PC-9 (cell line): ENCODE results near the gene G6PD. TPM values are rescaled to one million over a fixed set of nuclear protein-coding genes. Genes with fewer than 3 reads are reported as not detected.

ENCODE experiments used
- Bru-seq: library from RNA; stranded (reverse); fragments of 400-500 nt; gene quantifications from one replicate; lab custom pipeline; 2021; lab: Mats Ljungman, UMichigan
- BruChase-seq, 2 experiments: library from RNA; stranded (reverse); fragments of 400-500 nt; gene quantifications; one replicate each; lab custom pipeline; 2021; lab: Mats Ljungman, UMichigan
- BruUV-seq: library from RNA; stranded (reverse); fragments of 400-500 nt; replicated peaks from 2 replicates; lab custom pipeline; 2021; lab: Mats Ljungman, UMichigan
- CTCF ChIA-PET: fragments of 300-600 bp; sonication (Branson Sonifier 250); formaldehyde crosslinking; loops from one replicate; lab custom pipeline; 2022; ENCODE audit warnings: antibody characterized with exemption; lab: Charles Lee
- POLR2A ChIA-PET: fragments of 300-600 bp; sonication (Branson Sonifier 250); formaldehyde crosslinking; loops from one replicate; lab custom pipeline; 2022; ENCODE audit warnings: antibody characterized with exemption; ENCODE audit not compliant: unreplicated experiment; lab: Charles Lee
- DNase-seq, 2 experiments: peaks; one replicate each; pipeline versions ENCODE4 v3.0.0 to v3.0.0-alpha.2; 2015 to 2022; ENCODE audit warnings: mixed read lengths in 1 of 2
- H2AFZ ChIP-seq: fragments of 200-600 bp; sonication (generic); 2 replicates; pipeline ENCODE4 v1.8.1; 2017; ENCODE audit warnings: antibody characterized with exemption
- H3F3A ChIP-seq: fragments of 200-600 bp; sonication (generic); 2 replicates; pipeline ENCODE4 v1.8.1; 2017; ENCODE audit warnings: antibody characterized with exemption, mild to moderate bottlenecking, low read depth; ENCODE audit not compliant: insufficient read depth
- H3K27ac ChIP-seq: fragments of 200-600 bp; sonication (generic); 2 replicates; pipeline ENCODE4 v1.6.1; 2016; ENCODE audit warnings: mixed run types
- H3K27me3 ChIP-seq: fragments of 200-600 bp; sonication (generic); 2 replicates; pipeline ENCODE4 v1.6.1; 2016; ENCODE audit warnings: low read depth, mixed run types; ENCODE audit not compliant: insufficient read depth
- H3K36me3 ChIP-seq: fragments of 200-600 bp; sonication (generic); 2 replicates; pipeline ENCODE4 v1.6.1; 2016; ENCODE audit warnings: low read depth, mixed run types
- H3K4me1 ChIP-seq: fragments of 200-600 bp; sonication (generic); replicated peaks from 2 replicates; pipeline ENCODE4 v1.6.1; 2016; ENCODE audit warnings: mixed run types; ENCODE audit not compliant: insufficient read depth
- H3K4me2 ChIP-seq: fragments of 200-600 bp; sonication (generic); 2 replicates; pipeline ENCODE4 v1.6.1; 2017; ENCODE audit warnings: mixed run types
- H3K4me3 ChIP-seq: fragments of 200-600 bp; sonication (generic); 2 replicates; pipeline ENCODE4 v1.6.1; 2016; ENCODE audit warnings: mixed run types
- H3K79me2 ChIP-seq: fragments of 200-600 bp; sonication (generic); 2 replicates; pipeline ENCODE4 v1.6.1; 2017; ENCODE audit warnings: low read depth, mixed run types
- H3K9me2 ChIP-seq: fragments of 200-600 bp; sonication (generic); 2 replicates; pipeline ENCODE4 v1.8.1; 2017; ENCODE audit warnings: mild to moderate bottlenecking; ENCODE audit not compliant: insufficient read depth
- H3K9me3 ChIP-seq: fragments of 200-600 bp; sonication (generic); 2 replicates; pipeline ENCODE4 v1.8.1; 2016; ENCODE audit warnings: low read depth; ENCODE audit not compliant: insufficient read depth
- H4K20me1 ChIP-seq: fragments of 200-600 bp; sonication (generic); 2 replicates; pipeline ENCODE4 v1.8.1; 2017; ENCODE audit not compliant: insufficient read depth
- EZH2 ChIP-seq: fragments of 200-600 bp; sonication (generic); IDR thresholded peaks from 2 replicates; pipeline ENCODE4 v1.8.0; 2017; ENCODE audit warnings: antibody characterized with exemption, low read depth
- intact Hi-C: fragments of 100-400 bp; cut with micrococcal nuclease; formaldehyde crosslinking; loops from one replicate; pipeline ENCODE4 v1.10.0; 2022; ENCODE audit not compliant: unreplicated experiment
- long read RNA-seq: library from polyadenylated mRNA; stranded (forward); transcript quantifications from one replicate; pipeline ENCODE4 v2.0.0, GENCODE V29; 2022
- total RNA-seq: library from RNA; stranded (reverse); gene quantifications from 2 replicates; pipeline ENCODE4 v1.2.3, GENCODE V29; 2021
- TF ChIP-seq, protein P1 (sequence below): fragments of 200-600 bp; sonication (generic); conservative IDR thresholded peaks from 2 replicates; pipeline ENCODE4 v1.6.1; 2017; ENCODE audit warnings: mixed run types, antibody characterized with exemption, mild to moderate bottlenecking, moderate library complexity

The G6PD gene
- total RNA-seq (987 and 1,283 TPM in 2 replicates), Bru-seq, nascent RNA (percentile 93 among the genes with signal in this experiment), BruChase-seq, experiment 1, labeled RNA remaining after a 2-hour chase (percentile 88 among the genes with signal in this experiment), BruChase-seq, experiment 2, labeled RNA remaining after a 6-hour chase (percentile 93 among the genes with signal in this experiment)
- long read RNA-seq, transcript G6PD-211 (13 exons, 2,632 nt) = major isoform, 42 of 97 reads
- long read RNA-seq, partial matches to known transcripts = 0 of 97 reads
- long read RNA-seq, other reads (novel, unspliced or antisense) = 55 of 97 reads

DNA sequence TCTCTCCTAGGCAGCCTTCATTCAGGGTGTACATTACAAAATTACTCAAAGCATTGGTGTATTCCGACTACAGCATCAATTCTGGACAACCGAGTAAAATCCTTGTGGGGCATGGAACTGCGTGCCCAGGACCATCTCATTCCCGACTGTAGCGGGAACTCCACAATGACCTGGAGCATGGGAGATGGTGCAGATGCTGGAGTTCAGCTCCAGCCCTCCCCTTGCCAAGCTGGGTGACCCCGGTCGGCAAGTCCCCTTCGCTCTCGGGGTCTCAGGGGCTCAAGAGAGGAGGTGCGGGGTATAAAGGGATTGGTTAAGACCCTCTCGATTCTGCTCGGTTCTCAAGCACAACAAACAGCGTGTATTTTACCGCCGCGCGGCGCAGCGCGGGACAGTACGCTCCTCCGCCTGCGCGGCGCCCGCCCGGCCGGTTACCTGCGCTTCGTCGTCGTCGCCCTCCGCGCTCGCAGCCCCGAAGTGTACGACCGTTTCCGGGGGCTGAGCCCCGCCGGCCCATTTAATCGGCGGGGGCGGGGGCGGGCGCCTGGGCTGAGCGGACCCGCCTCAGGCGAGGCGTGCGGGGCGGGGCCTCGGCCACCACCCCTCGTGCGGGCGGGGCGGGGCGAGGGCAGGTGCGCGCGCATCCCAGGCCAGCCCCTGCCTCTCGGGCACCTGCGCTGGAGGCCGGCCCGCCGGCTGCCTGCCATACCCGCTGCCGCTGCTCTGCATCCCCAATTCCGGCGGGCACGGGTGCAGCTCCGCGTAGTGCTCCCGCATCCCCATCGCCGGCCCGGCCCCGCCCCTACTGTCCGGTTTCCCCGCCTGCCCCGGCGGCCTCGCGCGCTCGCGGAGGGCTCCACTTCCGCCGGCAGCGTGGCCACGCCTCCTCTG lies at the start of gene G6PD:
Gene G6PD (minus strand): TSS at position 493 of the 891 bp plus-strand sequence. CDS start 691 bp downstream, outside the sequence.
- BruUV-seq = TSS peak; percentile 52
- H2AFZ ChIP-seq = peak within 1 kb of the TSS; percentile 48; the same call in 1 of the 2 replicates

DNA sequence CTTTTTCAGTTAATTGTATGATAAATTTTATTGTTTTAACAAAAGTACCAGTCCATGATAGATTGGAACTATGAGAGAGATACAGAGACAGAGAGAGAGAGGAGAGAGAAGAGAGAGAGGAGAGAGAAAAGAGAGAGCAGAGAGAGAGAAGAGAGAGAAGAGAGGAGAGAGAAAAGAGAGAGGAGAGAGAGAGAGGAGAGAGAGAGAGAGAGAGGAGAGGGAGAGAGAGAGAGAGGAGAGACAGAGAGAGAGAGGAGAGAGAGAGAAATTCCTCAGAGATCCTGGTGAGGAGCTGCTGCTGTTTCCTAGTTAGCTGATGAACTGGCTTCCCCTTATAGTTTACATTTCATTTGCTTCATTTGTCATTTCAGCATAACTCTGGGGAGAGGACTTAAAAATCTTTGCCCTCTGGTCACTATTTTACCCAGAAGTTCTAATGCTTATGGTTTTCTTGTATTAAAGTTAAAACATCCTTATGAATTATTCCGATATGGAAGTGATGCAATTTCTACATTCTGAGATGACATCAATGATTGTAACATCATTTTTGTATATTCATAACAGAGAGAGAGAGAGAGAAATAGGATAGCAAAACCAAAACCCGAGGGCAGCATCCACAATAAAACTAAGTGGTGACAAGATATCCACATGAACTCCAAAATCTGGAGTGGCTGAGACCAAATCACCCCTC lies 49.1 kb upstream of the G6PD start:
- Histone ChIP-seq H4K20me1 (no peaks in the 10 kb centered on the region), H2AFZ (peak overlapping the region; percentile 52), H3F3A (peaks cover 49% of the 10 kb centered on the region), H3K27me3 (no peaks in the 10 kb centered on the region), H3K4me1 (peaks cover 61% of the 10 kb centered on the region), H3K9me3 (no peaks in the 10 kb centered on the region; the same call in 1 of the 2 replicates), H3K79me2 (no peaks in the 10 kb centered on the region), H3K36me3 (no peaks in the 10 kb centered on the region), H3K4me2 (peak overlapping the region; percentile 77), H3K4me3 (peak overlapping the region; percentile 32; the same call in 1 of the 2 replicates), H3K27ac (peak overlapping the region; percentile 98), H3K9me2 (no peaks in the 10 kb centered on the region)
- intact Hi-C loops = loop anchor here (1.0 kb wide), 1 partner anchor 9 kb away; no protein-coding TSS in a partner anchor
- POLR2A ChIA-PET = interaction anchor here (0.5 to 1.1 kb wide), 4 partner anchors 16 to 623 kb away, joined by 3 to 7 read pairs (median 5); partner anchors contain the start of genes IKBKG and TMEM187
- BruUV-seq = no TSS peak
- peak in 1 of 2 experiments; percentile 61 for DNase-seq
- TF ChIP-seq, protein P1, sequence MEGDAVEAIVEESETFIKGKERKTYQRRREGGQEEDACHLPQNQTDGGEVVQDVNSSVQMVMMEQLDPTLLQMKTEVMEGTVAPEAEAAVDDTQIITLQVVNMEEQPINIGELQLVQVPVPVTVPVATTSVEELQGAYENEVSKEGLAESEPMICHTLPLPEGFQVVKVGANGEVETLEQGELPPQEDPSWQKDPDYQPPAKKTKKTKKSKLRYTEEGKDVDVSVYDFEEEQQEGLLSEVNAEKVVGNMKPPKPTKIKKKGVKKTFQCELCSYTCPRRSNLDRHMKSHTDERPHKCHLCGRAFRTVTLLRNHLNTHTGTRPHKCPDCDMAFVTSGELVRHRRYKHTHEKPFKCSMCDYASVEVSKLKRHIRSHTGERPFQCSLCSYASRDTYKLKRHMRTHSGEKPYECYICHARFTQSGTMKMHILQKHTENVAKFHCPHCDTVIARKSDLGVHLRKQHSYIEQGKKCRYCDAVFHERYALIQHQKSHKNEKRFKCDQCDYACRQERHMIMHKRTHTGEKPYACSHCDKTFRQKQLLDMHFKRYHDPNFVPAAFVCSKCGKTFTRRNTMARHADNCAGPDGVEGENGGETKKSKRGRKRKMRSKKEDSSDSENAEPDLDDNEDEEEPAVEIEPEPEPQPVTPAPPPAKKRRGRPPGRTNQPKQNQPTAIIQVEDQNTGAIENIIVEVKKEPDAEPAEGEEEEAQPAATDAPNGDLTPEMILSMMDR = peak; percentile 64
- TF ChIP-seq EZH2 = no peak
- CTCF ChIA-PET = no interaction called here

More for the DNA sequence above, at the start of gene G6PD:
- Histone ChIP-seq H3K9me3 (no peaks in the 10 kb centered on the region), H3K4me1 (peaks cover 34% of the 10 kb centered on the region), H3K79me2 (peaks cover 81% of the 10 kb centered on the region), H3K27ac (peak within 1 kb of the TSS; percentile 100), H4K20me1 (peaks cover 12% of the 10 kb centered on the region; the same call in 1 of the 2 replicates), H3K27me3 (no peaks in the 10 kb centered on the region), H3K9me2 (no peaks in the 10 kb centered on the region), H3K36me3 (peaks cover 26% of the 10 kb centered on the region), H3K4me2 (peak within 1 kb of the TSS; percentile 99), H3F3A (peaks cover 59% of the 10 kb centered on the region), H3K4me3 (peak within 1 kb of the TSS; percentile 99)
- intact Hi-C loops = loop anchor here (1.0 kb wide), 1 partner anchor 575 kb away; the partner anchor contains the start of gene HCFC1
- ChIA-PET CTCF (interaction anchor here (0.6 to 0.9 kb wide), 2 partner anchors 173 kb away, joined by 3 to 12 read pairs; no protein-coding TSS in a partner anchor), POLR2A (interaction anchor here (0.6 to 0.7 kb wide), 3 partner anchors 50 to 576 kb away, joined by 3 to 6 read pairs (median 3); no protein-coding TSS in a partner anchor)
- peak; percentile 59 to 95 for DNase-seq
- TF ChIP-seq, protein P1 = no peak
- TF ChIP-seq EZH2 = no peak
